ENCODE data around the gene LRCH4.
A peak's percentile ranks its signal among the peaks of the same experiment; 100 is the strongest.

Gene LRCH4

DNA sequence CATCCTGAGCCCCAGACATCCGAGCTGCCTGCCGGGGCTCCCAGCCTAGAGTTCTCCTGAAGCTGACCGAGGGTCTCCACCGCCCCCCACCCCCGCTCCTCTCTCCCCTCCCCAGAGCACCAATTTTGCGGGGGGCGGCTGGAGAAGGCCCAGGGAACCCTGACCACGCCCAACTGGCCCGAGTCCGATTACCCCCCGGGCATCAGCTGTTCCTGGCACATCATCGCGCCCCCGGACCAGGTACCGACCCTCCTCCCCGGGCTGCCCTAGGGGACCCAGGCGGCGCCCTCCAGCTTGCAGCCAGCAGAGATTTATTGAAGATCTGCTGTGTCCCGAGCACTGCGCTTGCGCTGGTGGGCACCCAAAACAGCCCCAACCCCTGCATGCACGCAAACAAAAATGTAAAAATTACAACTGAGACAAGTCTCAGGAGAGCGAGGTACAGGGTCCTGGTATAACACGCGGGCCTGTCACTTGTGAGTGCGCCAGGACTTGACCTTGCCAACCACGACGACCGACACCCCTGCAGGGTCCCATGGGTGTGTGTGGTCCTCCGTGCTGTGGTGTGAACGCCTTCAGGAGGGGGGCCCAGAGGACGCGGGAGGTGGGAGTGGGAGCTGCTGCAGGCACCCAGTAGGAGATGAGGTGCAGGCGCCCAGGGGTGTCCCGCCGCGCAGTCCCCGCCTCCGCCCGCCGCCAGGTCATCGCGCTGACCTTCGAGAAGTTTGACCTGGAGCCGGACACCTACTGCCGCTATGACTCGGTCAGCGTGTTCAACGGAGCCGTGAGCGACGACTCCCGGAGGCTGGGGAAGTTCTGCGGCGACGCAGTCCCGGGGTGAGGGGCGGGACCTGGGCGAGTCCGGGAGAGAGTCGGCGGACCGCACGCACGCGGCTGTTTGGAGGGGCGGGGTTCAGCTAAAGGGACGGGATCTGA lies 19.3 kb upstream of the LRCH4 start:
- no peak for DNase-seq

DNA sequence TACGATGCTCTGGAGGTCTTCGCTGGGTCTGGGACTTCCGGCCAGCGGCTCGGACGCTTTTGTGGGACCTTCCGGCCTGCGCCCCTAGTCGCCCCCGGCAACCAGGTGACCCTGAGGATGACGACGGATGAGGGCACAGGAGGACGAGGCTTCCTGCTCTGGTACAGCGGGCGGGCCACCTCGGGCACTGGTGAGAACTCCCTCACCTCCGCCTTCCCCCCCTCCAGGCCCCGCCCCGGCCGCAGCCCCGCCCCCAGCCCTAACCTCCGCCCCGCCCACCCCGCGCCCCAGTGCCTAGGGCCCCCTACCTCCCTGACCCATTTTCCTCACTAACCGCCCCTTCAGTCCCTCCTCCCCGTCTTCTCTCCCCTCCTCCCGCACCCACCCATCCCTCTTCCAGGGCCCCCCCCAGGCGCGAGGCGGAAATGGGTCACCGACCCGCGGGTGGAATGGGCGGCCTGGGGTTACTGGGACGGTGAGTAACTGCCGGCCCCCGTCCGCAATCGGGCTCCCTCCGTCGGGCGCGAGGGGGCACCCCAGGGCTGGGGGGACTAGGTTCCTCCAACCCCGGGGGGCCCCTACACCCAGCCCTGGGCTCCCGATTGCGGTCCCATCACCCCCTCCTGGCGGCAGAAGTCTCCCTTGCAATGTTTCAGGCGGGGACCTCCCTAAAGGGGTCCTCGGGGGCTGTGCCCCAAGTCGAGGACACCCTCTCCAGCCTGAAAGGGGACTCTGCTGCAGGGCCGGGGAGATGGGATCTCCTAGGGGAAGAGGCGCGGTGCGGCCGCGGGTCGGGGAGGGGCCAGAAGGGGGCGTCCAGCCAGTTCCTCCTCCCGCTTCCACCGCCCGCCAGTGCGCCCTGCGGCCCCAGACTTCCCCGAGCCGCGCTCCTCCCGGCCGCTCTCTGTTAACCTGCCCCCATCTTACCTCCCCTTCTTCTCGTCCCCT lies 18.4 kb upstream of the LRCH4 start:
- peak; percentile 44 for DNase-seq

DNA sequence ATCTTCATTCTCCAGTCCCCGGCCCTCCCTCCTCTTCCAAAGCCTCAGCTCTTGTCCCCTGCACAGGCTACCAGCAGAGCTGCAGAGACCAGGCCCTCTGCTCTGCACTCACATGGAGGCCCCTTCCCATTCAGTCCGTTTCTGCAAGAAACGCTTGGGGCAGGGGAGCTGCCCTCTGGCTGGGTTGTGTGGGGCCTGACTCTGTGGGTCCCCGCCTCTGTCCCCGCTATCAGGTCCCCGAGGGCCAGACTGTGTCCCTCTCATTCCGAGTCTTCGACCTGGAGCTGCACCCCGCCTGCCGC lies 17.7 kb upstream of the LRCH4 start:
- no peak for DNase-seq

DNA sequence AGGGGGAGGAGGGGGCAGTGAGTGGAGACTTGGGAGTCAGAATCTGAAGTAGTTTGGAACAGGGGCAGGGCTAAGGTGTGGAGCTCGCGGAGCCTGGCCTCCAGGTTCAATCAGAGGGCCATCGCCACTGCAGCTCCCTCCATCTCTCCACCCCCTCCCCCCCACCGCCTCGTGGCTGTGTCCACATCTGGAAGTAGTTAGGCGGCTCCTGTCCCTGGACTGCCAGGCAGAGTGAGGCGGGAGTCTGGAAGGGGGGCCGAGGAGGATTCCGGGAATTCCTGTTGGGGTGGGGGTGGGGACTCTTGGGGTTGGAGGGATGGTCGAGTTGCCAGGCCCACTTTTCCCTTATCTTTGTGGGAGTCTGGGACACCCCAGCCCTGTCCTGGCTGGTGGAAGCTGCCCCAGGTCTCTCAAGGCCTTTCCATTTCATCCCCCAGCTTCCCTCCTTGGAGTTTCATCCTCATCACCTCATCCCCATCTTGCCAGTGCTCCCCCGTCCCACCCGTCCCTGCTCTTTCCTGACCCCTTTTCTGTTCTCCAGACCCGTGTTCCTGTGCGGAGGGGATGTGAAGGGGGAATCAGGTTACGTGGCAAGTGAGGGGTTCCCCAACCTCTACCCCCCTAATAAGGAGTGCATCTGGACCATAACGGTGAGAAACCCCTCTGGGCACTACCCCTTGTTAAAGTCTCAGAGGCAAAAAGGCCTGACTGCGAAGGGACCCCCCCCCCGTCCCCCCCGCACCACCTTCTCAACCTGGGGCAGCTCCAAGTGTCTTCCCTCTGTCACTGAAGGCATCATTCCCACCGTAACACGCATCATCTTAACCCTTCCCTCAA lies 17.2 kb upstream of the LRCH4 start:
- DNase-seq = no peak

DNA sequence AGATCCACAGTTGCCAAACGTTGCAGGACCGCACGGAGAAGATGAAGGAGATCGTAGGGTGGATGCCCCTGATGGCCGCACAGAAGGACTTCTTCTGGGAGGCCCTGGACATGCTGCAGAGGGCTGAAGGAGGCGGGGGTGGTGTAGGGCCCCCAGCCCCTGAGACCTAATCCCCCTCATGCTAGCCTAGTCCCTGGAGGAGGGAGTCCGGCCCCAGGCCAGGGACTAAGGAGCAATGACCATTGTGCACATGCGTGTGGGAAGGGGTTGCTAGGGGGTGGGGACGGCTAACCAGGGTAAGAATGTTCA lies 14.8 kb upstream of the LRCH4 start:
- DNase-seq = no peak

DNA sequence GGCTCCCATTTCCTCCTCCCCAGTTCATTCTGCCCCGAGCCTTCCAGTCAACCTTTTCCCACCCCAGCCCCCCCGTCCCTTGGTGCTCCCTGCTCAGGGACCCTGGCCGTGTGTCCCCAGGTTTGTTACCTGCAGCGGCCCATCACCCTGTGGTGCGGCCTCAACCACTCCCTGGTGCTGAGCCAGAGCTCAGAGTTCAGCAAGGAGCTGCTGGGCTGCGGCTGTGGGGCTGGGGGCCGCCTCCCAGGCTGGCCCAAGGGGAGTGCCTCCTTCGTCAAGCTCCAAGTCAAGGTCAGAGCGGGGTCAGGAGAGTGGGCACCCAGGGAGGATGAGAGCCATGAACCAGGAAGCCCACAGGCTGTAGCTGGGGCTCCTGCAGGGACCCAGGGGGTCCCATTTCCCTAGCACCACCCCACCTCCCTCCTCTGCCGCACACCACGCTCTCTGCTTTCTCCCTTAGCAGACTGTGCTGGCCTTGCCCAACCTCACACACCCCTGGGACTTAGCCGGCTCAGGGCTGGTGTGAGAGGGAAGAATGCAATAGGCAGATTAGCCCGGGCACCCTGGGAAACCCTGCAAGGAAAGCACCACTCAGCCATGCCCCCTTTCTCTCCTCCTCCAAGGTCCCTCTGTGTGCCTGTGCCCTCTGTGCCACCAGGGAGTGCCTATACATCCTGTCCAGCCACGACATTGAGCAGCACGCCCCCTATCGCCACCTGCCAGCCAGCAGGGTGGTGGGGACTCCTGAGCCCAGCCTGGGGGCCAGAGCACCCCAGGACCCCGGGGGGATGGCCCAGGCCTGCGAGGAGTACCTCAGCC lies 14.2 kb upstream of the LRCH4 start:
- DNase-seq = no peak

DNA sequence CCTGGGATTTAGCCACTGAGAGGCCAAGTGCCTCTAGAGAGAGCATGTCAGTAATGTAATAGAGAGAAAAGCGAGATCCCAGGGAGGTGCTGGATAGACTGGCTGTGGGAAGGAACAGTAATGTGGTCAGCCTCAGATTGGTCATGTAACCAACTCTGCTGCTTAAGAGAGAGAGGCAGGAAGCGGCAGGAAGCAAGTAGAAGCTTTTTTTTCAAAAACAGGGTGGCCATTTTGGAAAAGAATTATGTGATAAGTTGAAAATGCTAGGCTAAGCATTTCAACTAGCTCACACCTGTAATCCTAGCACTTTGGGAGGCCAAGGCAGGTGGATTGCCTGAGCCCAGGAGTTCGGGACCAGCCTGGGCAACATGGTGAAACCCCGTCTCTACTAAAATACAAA lies 12.5 kb upstream of the LRCH4 start:
- no peak for DNase-seq

DNA sequence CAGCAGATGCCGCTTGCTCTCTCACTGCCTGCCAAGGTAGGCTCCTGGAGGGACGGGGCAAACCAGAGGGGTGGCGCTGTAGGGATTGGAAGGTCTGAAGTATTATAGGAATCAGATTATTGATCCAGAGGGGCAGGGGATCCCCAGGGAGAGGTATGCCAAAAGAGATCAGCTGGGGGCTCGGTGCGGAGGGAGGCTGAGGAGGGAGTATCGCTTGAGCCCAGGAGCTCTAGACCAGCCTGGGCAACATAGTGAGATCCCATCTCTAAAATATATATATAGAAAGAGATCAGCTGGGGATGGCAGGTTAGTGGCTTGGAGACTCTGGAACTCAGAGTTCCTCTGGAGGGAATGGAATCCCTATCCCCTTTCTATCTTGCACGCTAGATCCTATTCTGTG lies 9.3 kb upstream of the LRCH4 start:
- no peak for DNase-seq

DNA sequence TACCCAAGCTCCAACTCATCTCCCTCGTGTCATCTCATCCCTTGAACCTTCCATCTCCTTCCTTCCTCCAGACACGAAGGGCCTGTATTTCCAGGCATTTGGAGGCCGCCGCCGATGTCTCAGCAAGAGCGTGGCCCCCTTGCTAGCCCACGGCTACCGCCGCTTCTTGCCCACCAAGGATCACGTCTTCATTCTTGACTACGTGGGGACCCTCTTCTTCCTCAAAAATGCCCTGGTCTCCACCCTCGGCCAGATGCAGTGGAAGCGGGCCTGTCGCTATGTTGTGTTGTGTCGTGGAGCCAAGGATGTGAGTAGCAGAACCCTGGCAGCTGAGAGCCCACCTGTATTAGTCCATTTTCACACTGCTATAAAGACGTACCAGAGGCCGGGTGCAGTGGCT lies 5.7 kb upstream of the LRCH4 start:
- DNase-seq = no peak

DNA sequence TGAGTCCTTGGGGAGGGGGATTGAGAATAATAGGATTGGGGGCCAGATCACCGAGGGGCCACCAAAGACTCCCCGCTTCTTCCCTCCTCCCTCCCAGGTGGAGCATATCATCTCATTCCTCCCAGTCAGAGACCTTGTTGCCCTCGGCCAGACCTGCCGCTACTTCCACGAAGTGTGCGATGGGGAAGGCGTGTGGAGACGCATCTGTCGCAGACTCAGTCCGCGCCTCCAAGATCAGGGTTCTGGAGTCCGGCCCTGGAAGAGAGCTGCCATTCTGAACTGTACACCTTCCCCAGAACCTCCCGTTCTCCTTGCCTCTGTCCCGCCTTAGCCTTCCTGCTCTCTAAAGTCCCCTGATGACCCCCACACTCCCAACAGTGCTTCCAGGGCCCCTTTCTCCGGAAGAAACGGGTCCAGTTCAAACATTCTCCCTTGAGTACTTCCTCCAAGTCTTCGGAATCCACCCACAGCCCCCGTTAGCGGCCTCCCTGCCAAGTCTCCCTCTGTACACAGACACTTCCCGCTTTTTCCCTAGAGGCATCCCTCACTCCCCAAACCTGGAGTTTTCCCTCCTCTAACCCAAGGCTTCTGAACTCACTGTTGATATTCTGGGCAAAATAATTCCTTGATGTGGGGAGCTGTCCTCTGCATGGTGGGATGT lies 4.3 kb upstream of the LRCH4 start:
- no peak for DNase-seq

DNA sequence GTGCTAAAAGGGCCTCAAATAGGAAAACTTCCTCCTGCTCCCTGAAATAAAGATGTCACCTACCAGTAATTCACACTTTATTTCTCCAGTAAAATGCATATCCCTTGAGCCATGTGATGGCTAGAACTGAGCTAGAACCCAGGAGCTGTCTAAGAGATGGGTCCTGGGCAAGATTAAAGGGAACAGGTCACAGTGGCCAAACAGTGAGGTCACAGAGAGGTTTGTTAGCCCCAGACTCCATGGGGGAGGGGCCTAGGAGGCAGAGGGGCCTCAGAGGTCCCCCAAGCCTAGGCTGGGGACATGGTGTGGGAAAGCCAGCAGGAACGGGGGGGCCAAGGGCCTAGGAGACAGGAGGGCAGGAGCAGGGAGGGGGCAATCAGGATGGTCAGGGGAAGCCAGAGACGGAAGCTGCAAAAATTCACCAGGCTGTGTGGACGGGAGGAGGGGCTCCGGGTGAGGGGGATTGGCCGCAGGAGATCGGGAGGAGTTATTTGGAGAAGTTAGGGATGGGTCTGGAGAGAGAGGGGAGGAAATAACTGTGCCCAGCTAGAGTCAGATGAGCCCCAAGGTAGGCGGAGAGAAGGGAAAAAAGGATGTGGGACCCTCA lies 3.5 kb upstream of the LRCH4 start:
- no peak for DNase-seq

DNA sequence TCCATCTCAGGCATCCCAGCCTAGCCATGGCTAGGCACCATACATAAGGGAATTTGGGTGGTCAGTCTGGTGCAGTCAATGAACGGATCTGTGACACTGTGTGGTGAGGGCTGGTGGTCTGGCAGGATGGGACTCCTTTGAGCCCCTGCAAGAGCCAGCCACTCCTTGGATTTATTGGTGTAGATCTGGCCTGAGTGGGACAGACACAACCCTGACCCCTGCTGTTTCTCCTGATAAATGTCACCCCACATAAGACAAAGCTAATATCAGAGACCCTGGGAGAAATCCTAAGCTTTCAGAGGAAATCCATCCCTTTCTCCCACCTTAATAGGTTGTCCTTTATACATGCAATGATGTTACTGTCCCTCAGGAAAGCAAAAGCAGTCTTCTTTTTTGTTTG lies 2.5 kb upstream of the LRCH4 start:
- DNase-seq = no peak

DNA sequence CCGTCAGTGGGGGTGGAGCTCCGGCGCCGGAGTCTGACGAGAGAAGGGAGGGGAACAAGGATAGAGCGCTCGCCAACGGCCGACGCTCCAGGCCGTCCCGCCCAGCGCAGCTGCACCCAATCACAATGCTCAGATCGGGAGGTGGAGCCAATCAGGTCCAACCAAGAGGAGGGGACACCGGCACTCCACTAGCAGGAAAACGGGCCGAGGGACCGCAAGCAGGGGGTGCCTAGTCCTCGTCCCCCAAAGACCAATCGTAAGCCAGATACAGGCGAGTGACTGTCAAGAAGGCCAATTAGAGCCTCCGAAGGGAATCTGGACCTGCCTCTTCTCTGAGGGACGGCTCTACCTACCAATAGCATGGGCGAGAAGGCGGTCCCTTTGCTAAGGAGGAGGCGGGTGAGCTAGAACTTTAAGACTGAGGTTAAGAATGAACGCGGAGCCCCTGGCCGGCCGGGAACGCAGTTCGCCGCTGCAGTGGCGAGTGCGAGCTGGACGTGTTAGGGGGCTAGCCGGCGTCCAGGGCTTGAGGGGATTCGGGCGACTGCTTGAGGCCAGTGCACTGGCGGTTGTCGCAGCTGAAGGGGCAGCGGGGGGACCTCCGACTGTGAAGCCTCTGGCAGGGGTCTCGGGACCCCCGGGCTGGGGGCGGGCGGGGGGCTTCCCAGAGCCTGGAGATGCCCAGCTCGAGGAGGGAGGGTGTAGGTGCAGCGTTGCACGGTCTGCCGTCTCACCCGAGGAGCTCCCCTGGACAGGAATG lies 517 bp upstream of the LRCH4 start, which contains the start of gene FBXO24:
Gene FBXO24 (plus strand): TSS at position 63 of the 760 bp plus-strand sequence. CDS start 298 bp downstream, at position 361.
- peak; percentile 96 for DNase-seq

DNA sequence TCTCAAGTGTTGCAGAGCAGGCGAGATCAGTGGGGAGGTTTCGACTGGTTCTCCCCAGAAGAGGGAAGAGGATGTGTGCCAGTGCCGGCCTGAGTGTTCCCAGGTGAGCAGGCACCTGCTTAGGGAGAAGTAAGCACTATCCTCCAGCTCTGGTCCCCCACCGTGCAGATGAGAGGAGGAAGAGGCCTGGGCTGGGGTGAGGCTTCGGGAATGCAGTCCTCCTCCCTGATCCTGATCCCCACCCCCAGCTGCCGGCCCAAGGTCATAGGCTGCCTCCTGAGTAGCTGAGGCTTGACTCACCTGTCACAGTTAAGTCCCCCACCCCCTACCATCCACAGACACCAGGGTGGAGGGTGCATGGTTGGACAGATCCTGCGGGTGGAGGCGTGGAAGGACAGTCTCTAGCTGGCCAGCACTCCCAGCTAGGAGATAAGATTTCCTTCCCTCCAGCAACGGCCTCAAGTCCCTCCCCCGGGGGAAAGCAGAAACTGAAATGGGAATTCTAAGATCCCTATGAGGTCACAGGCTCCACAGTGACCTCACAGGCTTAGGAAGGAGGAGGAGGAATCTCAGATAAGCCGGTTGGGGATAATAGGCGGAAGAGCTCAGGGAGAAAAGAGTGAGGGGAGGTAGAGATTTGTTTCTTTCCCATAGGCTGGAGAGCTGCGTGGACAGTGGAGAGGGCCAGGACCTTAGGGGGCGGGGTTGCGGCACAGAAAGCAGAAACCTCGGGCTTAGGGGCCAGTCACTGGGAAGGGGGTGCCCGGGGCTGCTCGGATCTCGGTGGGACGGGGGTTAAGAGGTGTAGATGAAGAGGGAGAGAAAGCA lies 1.0 kb downstream of the LRCH4 start:
- peak; percentile 20 for DNase-seq

DNA sequence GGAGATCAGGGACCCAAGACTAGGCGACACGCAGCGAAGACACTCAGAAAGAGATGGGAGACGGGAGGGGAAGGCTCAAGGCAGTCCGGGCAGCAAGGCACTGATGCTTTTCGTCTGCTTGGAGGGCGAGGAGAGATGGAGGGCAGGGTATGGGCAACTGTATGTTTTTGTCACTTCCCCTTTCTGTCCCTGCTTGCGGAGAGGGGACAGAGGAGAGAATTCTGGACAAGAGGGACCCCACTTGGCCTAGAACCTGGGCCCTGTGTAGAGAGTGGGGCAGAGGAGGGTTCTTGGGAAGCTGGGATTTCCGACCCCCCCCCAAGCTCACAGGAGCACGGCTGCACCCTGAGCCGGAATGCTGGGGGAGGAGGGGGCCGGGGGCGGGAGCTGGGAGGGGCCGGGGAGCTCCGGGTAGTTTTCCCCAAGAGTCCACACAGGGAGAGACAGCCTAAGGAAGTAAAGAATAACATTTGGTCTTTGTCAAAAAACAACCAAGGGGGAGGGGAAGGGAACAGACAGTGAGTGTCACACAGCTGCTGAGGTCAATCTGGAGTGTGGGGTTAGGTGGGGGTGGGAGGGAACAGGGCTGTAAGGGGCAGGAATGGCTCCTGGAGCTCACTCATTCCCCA lies 1.8 kb downstream of the LRCH4 start:
- DNase-seq = no peak

DNA sequence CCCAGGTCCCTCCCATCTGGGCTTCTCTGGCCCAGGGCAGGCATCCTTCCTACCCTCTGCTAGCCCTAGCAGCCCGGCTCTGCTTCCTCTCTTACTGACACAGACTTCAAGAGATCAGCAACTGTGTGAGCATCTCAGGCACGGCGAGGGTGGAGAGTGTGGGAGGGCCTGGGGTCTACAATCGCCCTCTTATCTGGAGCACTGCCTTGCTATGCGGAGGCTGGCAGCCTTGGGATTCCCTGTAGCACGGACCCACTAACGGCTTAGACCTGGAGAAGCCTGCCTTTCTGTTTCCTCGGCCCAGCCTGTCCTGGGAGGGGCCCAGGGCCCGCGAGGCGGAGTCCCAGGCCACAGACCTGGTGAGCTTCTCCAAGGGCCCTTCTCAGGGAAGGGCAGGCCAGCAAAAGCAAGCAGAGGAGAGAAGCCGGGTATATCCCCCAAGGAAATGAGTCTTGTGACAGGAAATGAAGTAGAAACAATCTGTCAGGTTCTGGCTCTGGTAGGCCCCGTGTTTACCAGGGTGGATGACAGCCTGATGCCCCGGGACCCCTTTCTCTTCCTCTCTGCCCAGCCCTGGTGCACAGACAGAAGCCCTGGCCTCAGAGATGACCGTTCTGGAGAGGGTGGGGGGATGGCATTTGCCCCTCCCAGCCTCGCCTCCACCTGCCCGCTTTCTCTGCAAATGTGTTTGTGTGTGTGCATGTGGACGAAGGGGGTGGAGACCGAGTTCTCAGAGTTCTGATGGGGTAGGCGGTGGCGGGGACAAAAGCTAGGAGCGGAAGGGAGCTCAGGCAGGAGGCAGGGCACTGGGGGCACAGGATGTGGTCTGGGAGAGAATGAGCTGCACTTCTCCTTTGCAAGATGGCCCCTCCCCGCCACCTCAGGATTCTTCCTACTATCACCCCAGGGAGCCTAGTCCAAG lies 2.5 kb downstream of the LRCH4 start:
- no peak for DNase-seq

DNA sequence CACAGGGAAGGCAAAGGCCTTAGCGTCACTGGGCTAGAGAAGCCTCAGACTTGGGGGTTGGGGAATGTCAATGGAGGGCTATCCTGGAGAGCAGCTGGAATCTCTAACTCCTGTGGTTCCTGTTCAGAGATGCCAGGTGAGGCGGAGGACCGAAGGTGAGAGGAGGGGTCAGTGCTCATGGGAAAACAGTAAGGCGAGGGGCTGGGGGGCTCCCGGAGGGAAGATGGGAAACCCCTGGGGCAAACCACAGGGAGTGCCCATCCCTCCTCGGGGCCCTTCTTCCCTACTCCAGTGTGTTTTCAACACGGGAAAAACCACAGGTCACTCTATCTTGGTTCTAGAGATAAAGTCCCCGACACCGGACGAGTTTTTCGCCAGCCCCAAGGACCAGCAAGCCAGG lies 3.3 kb downstream of the LRCH4 start:
- DNase-seq = no peak

DNA sequence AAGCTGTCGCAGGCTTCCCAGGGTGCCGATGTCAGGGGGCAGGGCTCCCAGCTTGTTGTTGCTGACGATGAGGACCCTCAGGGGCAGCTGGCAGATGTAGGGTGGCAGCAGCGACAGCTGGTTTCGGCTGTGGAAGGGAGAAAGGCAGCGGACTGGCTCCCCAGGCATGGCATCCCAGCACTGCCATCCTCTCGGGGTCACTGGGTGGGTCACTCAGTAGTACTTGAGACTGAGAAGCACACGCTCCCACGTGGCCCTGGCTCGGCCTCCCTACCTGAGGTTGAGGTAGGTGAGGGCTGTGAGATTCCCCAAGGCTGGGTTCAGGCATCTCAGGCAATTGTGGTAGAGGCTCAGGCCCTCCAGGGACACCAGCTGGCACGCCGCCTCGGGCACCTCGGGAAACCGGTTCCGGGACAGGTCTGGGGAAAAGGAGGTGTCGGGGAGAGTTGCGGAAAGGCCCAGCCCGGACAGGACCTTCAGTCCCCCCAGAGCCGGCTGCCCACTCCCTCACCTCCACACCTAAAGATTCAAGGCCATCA lies 3.8 kb downstream of the LRCH4 start:
- no peak for DNase-seq
